HG02678 (cell line): ENCODE measurements around the gene MZB1.
A peak's percentile ranks its signal among the peaks of the same experiment; 100 is the strongest.
"Not testable (repeated sequence)": the region's sequence is repeated elsewhere in the genome, so short reads cannot be mapped to it uniquely, and the experiment has no call there.

Experiments
- ATAC-seq: cut with Tn5 transposase; IDR thresholded peaks from one replicate; pipeline ENCODE4 v1.9.1; 2021; ENCODE audit warnings: mild to moderate bottlenecking, moderate library complexity; ENCODE audit not compliant: unreplicated experiment

Gene MZB1

DNA sequence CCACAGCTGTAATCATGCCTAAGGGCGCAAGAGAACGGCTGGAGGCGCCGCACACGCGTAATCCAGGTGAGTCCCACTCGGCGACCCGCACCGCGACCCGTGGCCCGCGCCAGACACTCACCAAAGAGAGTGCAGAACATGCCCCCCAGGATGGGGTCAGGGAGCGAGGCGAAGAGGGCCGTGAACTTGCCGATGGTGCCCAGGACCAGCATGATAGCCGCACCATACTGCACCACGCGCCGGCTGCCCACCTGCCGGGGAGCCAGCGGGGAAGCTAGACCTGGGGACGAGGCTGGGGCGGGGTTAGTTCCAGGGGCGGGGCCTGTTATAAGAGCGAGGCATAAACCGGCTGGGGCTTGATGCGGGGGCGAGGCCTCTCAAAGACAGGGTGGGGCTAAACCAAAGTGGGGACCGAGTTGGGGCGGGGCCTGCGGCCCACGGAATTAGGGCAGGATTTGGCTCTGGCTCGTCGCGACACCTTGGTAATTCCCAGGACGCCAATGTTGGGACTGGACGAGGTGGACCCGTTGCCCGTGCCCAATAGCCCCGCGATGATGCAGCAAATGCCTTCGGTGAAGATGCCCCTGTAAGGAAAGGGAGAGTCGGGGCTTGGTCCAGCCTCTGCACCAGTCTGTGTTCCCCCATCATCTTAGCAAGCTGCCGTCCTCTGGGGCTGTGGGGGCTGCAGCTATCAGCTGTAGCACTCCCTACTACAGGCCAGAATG lies 11.4 kb downstream of the MZB1 start:
- no peak for ATAC-seq

DNA sequence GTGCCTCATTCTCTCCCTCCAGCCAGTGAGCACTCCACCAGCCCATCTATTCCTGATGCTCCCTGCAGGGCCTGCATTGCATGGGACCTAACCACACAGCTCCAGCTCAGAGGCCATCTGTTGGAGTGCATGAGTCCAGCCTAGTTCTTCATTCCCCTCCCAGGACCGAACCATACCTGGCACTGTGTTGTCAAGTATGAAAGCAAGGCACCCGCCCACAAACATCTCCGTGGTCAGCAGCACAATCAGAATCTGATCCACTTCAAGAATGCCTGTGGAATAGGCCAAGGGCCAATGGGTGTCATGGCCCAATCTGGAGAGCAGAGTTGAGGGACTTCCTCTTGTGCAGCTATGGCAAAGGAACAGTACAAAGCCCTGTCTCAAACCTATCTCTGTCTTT lies 12.5 kb downstream of the MZB1 start:
- no peak for ATAC-seq

DNA sequence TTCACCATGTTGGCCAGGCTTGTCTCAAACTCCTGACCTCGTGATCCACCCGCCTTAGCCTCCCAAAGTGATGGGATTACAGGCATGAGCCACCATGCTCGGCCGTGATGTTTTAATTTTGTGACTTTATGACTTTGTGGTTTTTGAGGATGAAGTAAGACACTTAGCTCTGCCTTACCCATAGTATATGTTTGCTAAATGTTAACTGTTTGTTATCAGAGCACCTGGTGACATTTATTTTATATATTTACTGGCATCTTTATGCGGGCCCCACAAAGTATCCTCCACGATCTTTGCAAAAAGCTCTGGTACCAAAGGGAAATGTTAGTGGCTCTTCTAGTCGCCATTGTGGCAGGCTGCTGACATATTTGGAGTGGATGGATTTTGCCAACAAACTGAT lies 13.3 kb downstream of the MZB1 start:
- no peak for ATAC-seq

DNA sequence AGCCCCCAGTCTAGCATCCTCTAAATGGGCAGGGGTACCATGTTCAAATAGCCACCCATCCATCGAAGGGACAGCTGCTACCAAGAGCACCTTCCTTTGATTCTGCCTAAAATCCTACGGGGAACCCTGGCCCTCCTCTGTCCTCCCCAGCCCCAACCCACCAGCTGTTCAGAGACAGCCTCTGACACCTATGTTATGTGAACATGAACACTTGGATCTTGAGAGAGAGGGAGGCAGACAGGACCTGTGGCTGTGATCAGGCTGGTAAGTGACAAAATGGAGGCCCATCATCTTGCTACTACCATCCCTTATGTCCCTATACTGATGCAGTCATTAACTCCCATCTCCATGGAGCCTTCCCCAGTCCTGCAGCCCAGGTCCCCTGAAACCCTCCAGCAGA lies 14.8 kb downstream of the MZB1 start:
- no peak for ATAC-seq

DNA sequence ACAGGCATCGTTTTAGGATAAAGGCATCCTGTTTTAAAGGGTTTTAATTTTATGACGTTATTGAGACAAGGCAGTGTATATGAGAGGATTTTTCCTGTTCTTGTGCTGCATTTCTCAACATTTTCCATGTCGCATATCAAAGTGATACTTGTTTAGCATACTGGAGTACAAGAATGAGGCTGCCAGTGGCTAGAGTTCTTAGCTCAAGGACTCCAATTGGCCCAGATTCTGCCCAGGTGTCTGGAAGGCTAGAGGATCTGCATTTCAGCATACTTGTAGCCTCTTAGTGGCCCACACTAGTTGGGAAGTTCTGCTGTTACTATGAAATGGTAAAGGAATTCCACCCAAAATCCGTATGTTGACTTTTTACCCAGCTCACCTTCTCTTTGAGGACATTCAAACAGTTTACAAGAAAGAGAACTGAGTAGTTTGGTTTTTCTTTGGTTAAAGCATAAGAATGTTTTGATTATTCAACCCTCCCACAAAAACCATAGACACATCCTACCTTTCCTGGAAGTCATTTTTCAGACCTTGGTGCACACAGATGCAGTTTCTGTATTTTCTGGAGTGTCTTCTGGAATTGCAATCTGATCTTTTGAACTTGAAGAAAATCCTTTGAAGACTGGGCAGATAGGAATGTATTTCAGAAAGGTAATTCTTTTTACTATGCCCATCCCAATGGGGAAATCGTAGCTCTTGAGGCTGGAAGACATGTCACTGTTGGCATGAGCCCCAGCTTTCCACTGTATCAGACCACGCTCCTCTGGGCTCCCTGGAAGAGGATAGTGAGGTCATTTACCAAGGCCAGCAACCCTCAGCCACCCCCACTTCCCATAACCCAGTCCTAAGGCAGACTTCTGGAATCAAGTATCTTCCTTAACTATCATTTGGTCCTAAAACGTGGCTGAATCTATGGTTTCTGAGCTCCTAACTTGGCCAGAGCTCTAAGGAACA lies 18.0 kb downstream of the MZB1 start:
- no peak for ATAC-seq

DNA sequence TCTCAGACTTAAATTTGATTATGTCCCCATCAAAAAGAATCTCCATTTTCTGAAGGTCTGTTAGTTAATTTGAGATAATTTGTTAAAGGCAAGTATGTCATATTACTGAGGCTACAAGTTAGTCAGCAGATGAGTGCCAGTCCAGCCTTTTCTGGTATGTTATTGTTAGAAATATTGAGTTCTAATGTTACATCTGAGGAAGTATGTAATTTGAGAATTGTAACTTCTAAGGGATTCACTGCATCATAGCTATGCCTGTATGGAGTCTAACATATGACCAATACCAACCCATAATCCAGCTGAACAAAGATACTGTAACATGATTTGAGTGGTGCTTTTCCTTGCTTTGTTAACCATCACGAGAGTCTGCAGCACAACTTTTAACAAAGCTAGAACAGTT lies 20.5 kb downstream of the MZB1 start:
- no peak for ATAC-seq

DNA sequence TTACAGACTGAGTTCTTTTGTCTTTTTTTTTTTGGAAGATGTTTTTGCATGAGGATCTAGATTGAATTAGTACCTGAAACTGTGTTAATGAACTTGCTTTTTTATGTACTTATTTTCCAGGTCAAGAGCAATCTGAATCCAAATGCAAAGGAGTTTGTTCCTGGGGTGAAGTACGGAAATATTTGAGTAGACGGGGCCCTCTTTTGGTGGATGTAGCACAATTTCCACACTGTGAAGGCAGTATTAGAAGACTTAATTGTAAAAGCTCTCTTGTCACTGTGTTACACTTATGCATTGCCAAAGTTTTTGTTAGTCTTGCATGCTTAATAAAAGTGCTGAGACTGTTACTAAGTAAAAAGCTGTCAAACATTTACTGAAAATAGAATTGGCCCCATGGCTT lies 21.1 kb downstream of the MZB1 start:
- no peak for ATAC-seq

DNA sequence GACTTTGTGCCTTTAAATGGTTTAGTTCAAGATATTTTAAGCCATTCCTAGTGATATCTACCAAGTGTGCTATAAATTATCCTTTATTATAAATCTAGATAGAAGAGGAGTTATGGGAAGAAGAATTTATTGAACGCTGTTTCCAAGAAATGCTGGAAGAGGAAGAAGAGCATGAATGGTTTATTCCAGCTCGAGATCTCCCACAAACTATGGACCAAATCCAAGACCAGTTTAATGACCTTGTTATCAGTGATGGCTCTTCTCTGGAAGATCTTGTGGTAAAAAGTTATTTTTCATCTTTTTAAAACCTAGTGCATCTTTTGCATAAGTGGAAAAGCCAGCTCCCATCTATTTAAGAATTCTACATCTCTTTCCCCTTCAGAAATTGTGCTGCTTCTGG lies 25.2 kb downstream of the MZB1 start:
- ATAC-seq, result no peak

DNA sequence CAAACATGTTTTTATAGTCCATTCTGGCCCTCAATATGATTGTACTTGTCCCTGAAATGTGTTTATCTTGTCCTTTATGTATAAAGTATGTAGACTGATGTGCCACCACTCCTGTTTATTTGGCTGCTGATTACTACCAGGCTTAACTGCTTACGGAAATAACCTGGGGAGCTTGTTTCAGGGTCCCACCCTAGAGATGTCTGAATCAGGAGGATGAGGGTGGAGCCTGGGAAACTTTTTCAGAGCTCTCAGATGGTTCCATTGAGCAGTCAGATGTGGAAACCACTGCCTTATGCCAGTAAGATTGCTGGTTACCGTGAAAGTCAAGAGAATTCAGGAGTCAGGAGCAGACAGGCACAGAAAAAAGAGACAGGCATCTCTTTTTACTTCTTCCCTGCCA lies 25.8 kb downstream of the MZB1 start:
- ATAC-seq, result no peak

DNA sequence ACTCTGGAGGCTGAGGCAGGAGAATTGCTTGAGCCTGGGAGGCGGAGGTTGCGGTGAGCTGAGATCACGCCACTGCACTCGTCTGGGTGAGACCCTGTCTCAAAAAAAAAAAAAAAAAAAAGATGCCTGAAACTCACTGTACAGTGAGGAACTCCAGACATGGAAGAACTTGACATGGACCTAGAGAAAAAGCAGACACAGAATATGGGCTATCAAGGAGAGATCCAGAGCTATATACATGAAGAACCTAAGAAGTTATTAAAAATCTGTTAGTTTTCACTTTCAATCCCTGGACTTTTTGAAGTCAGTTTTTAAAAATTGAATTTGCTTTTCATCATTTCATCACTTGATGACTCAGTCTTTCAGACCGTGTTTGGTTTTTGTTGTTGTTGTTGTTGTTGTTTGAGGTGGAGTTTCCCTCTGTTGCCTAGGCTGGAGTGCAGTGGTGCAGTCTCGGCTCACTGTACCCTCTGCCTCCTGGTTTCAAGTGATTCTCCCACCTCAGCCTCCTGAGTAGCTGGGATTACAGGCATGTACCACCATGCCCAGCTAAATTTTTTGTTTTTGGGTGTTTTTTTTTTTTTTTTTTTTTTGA lies 27.8 kb downstream of the MZB1 start:
- no peak for ATAC-seq

DNA sequence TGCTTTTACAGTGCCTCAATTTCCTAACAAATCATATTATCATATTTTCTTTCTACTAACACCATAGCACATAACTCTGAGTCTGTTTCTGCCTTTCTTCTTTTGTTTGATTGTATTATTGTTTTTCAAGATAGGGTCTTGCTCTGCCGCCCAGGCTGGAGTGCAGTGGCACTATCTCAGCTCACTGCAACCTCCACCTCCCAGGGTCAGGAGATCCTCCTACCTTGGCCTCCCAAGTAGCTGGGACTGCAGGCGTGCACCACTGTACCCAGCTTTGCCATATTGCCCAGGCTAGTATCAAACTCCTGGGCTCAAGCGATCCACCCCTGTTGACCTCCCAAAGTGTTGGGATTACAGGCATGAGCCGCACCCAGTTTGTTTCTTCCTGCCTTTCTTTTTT lies 29.3 kb downstream of the MZB1 start:
- ATAC-seq, result no peak

DNA sequence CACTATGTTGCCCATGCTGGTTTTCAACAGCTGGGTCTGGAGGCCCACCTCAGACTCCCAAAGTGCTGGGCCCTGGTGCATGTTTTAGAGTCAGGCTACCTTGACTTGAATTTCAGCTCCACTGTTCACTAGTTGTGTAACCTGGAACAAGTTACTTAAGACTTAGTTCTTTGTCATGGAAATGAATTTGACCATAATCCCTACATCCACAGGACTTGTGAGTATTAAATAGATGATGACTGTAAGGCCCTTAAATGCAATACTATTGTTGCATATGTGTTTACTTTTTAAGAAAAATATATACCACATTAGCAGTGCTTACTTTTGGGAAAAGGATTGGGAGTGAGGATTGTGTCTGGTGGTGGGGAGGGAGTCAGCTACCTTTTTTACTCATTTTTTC lies 31.6 kb downstream of the MZB1 start:
- ATAC-seq, result no peak

DNA sequence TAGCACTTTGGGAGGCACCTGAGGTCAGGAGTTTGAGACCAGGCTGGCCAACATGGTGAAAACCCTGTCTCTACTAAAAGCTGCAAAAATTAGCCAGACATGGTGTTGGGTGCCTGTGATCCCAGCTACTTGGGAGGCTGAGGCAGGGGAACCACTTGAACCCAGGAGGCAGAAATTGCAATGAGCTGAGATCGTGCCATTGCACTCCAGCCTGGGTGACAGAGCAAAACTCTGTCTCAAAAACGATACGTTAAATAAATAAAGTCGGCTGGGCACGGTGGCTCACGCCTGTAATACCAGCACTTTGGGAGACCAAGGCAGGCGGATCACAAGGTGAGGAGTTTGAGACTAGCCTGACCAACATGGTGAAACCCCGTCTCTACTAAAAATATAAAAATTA lies 33.8 kb downstream of the MZB1 start:
- not testable (repeated sequence) for ATAC-seq

DNA sequence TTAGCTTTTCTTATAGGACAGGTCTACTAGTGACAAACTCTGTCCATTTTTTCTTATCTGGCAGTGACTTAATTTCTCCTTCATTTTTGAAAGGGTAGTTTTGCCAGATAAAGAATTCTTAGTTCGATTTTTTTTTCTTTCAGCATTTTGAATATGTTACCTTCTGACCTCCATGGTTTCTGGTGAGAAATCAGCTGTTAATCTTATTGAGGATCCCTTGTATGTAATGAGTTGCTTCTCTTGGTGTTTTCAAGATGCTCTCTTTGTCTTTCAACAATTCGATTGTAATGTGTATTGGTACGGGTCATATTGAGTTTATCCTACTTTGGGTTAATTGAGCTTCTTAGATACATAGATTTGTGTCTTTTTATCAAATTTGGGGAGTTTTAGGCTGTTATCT lies 35.5 kb downstream of the MZB1 start:
- ATAC-seq, result no peak

DNA sequence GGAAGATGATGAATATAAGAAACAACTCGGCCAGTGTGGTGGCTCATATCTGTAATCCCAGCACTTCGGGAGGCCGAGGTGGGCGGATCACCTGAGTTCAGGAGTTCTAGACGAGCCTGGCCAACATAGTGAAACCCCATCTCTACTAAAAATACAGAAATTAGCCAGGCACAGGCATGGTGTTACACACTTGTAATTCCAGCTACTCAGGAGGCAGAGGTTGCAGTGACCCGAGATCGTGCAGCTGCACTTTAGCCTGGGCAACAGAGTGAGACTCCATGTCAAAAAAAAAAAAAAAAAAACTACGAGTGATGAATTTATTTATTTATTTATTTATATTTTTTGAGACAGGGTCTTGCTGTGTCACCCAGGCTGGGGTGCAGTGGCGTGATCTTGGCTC lies 41.9 kb downstream of the MZB1 start:
- ATAC-seq, result not testable (repeated sequence)

DNA sequence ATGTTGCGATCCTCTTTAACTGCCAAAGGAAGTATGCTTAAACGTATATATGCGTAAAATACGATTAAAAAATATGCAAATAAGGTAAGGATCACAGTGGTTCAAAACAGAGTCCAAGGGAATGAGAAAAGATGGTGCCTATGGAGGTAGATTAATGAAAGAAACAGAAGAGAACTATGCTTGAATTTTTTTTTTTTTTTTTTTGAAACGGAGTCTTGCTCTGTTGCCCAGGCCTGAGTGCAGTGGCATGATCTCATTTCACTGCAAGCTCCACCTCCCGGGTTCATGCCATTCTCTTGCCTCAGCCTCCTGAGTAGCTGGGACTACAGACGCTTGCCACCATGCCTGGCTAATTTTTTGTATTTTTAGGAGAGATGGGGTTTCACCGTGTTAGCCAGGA lies 44.3 kb downstream of the MZB1 start:
- not testable (repeated sequence) for ATAC-seq

DNA sequence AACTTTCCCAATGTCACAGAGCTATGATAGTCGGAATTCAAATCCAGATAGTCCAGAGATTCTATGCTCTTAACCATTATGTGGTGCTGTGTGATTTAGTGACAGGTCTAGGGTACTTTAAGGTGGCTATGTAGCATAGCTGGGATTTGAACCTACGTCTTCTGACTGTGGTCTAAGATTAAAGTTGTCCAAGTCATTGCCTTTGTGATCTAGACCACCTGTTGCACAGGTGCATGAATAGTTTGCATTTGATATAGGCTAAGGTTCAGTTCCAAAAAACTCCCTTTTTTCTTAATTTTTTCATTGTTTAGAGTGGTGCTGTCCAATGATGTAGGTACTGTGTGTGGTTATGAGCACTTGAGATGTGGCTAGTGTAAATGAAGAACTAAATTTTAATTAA lies 45.5 kb downstream of the MZB1 start:
- ATAC-seq, result no peak

DNA sequence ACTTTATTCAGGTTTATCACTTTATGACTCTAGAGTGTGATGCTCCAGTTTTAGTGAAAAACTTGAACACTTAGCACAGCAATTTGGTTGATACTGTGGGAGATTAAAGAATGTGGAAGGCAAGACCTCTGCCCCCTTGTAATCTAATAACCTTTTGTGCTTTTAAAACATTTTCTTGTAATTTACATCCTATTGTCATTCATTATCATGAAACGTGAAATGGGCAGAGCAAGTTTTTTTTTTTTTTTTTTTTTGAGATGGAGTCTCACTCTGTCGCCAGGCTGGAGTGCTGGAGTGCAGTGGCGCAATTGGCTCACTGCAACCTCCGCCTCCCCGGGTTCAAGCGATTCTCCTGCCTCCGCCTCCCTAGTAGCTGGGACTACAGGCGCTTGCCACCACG lies 46.2 kb downstream of the MZB1 start:
- no peak for ATAC-seq

DNA sequence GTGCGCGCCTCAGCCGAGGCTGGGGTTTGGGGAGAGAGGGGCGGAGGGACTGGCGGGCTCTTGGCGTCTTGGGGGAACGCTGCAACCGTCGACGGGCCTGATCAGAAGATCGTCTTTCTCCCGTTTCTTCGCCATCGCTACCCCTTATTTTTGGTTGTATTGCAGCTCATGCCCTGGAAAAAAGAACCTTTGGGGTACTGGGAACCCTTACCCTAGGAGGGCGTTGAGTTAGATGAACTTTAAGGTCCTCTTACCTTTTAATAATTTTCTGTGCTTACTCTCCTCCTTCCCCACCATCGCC lies 47.3 kb downstream of the MZB1 start:
- ATAC-seq, result peak; percentile 60

DNA sequence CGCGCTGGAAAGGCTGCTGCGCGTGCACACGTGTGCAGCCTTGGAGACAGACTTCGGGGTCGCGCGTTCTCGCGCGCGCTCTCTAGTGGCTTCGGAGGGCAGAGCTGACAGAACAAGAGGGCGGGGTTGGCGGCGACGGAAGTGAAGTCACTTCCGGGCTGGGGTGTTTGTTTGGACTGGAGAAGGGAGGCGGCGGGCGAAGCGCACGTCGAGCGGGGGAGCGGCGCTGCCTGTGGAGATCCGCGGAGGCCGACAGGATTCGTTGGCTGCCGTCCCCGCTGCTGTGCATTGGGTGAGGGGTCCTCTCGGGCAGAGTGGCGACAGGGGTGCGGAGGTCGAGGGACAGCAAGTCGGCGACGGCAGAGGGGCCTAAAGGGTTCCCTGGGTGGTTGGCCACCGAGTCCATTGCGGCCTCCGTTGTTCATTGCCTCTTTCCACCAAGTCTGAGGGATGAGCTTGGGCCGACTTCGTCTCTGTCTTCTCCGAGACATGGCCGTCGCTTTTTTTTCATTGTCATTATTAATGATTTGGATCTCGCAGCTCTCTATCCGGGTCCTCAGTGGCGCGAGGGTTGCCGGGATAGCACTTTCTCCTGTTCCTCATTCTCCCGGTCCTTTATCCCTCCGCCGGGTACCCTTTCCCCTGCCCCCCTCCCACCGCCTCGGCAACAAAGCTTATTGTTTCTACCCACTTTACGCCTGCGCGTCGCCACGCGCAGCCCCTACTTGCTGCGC lies 47.9 kb downstream of the MZB1 start, which contains the start of gene PAIP2:
Gene PAIP2 (plus strand): TSS at position 166 of the 734 bp plus-strand sequence. CDS start 21,931 bp downstream, outside the sequence.
- peak; percentile 90 for ATAC-seq

DNA sequence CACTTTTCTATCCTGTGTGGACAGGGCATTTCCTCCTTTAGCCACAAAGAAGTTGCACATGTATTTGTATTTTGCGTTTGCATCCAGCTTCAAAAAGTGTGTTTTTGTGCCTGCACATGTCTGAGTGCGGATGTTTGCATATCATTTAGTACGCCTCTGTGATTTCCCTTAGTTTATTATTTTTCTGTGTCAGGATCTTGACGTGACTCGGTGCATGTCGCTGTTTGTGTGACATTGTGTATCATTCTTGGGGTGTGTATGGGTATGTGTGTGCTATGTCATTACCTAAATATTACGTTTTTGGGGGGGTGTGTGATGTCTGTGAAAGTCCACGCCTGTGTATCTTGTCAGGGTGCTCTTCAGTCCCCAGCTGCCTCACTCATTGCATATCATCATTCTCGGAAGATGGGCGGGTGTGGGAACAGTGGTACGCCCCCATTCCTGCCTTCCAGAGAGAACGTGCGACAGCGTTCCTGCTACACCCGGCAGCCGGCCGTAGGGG lies 48.5 kb downstream of the MZB1 start:
- ATAC-seq, result no peak
